Neutrophil (primary cell): ENCODE results near the gene C16orf95.

Source experiments
- H3K27ac ChIP-seq: fragments of 200-600 bp; sonication (generic); 2 replicates; pipeline ENCODE4 v1.5.1; 2016; ENCODE audit warnings: mild to moderate bottlenecking, moderate library complexity
- H3K27me3 ChIP-seq: fragments of 200-600 bp; sonication (generic); 2 replicates; pipeline ENCODE4 v1.6.0; 2016; ENCODE audit warnings: mild to moderate bottlenecking
- H3K36me3 ChIP-seq: fragments of 200-600 bp; sonication (generic); 2 replicates; pipeline ENCODE4 v1.5.1; 2017
- H3K4me1 ChIP-seq, 2 experiments: fragments of 200-600 bp in 1 of 2; sonication (generic) in 1 of 2; 1 replicate in 1 of 2; 2 replicates in 1 of 2; pipeline versions ENCODE4 v1.5.1 to v1.6.1; 2013 to 2016; ENCODE audit warnings: low read depth in 1 of 2, low read length in 1 of 2, mild to moderate bottlenecking in 1 of 2, moderate library complexity in 1 of 2; ENCODE audit not compliant: control insufficient read depth in 1 of 2, insufficient read depth in 1 of 2
- H3K4me3 ChIP-seq, 2 experiments: fragments of 200-600 bp in 1 of 2; sonication (generic) in 1 of 2; 1 replicate in 1 of 2; 2 replicates in 1 of 2; pipeline ENCODE4 v1.5.1; 2013 to 2016; ENCODE audit warnings: low read depth in 1 of 2, low read length in 1 of 2, mild to moderate bottlenecking in 1 of 2, moderate library complexity in 1 of 2
- H3K9me3 ChIP-seq: fragments of 200-600 bp; sonication (generic); 2 replicates; pipeline ENCODE4 v1.5.1; 2016
- CTCF ChIP-seq: fragments of 200-600 bp; sonication (generic); IDR thresholded peaks from 2 replicates; pipeline ENCODE4 v1.5.1; 2016; ENCODE audit warnings: antibody characterized with exemption

The C16orf95 gene

GRCh38 chr16:87327798-87328495, 10.8 kb upstream of the C16orf95 start:
- no peaks in the 10 kb centered on the region for H3K27me3 ChIP-seq
- H3K9me3 ChIP-seq, result no peaks in the 10 kb centered on the region
- no peaks in the 10 kb centered on the region for H3K4me1 ChIP-seq
- no peak overlapping the region for H3K4me3 ChIP-seq
- no peak for TF ChIP-seq CTCF
- no peaks in the 10 kb centered on the region for H3K36me3 ChIP-seq
- no peak overlapping the region for H3K27ac ChIP-seq

GRCh38 chr16:87326151-87326571, 9.0 kb upstream of the C16orf95 start:
- no peak overlapping the region for H3K27ac ChIP-seq
- H3K9me3 ChIP-seq, result no peaks in the 10 kb centered on the region
- no peak overlapping the region for H3K4me3 ChIP-seq
- TF ChIP-seq CTCF, result no peak
- H3K36me3 ChIP-seq, result no peaks in the 10 kb centered on the region
- H3K4me1 ChIP-seq, result no peaks in the 10 kb centered on the region
- no peaks in the 10 kb centered on the region for H3K27me3 ChIP-seq

GRCh38 chr16:87325423-87325858, 8.2 kb upstream of the C16orf95 start:
- no peak for TF ChIP-seq CTCF
- no peak overlapping the region for H3K4me3 ChIP-seq
- H3K4me1 ChIP-seq, result no peaks in the 10 kb centered on the region
- no peak overlapping the region for H3K27ac ChIP-seq
- H3K9me3 ChIP-seq, result no peaks in the 10 kb centered on the region
- no peaks in the 10 kb centered on the region for H3K36me3 ChIP-seq
- H3K27me3 ChIP-seq, result no peaks in the 10 kb centered on the region

- Histone ChIP-seq H3K27ac (no peak overlapping the region), H3K36me3 (no peaks in the 10 kb centered on the region), H3K27me3 (no peaks in the 10 kb centered on the region), H3K4me3 (no peak overlapping the region), H3K4me1 (no peaks in the 10 kb centered on the region), H3K9me3 (no peaks in the 10 kb centered on the region)
- TF ChIP-seq CTCF, result peak; percentile 80
Measured at GRCh38 chr16:87324411-87325275, 7.5 kb upstream of the C16orf95 start.

GRCh38 chr16:87323727-87324410, 6.7 kb upstream of the C16orf95 start:
- Histone ChIP-seq H3K27ac (no peak overlapping the region), H3K9me3 (no peaks in the 10 kb centered on the region), H3K36me3 (no peaks in the 10 kb centered on the region), H3K4me1 (no peaks in the 10 kb centered on the region), H3K4me3 (no peak overlapping the region), H3K27me3 (no peaks in the 10 kb centered on the region)
- TF ChIP-seq CTCF, result no peak
